IPS-20b (cell line): ENCODE data around the gene FXYD4.
A peak's percentile ranks its signal among the peaks of the same experiment; 100 is the strongest.
"Not testable (repeated sequence)": the region's sequence is repeated elsewhere in the genome, so short reads cannot be mapped to it uniquely, and the experiment has no call there.

ENCODE experiments used
- H3K27ac ChIP-seq: one replicate; pipeline ENCODE4 v1.5.1; 2013; ENCODE audit warnings: low read length
- H3K27me3 ChIP-seq: 2 replicates; pipeline ENCODE4 v1.6.1; 2013; ENCODE audit warnings: mild to moderate bottlenecking, low read length, inconsistent platforms; ENCODE audit not compliant: insufficient read depth
- H3K36me3 ChIP-seq: 2 replicates; pipeline ENCODE4 v1.6.1; 2013; ENCODE audit warnings: low read depth, mild to moderate bottlenecking, inconsistent platforms, low read length, moderate library complexity; ENCODE audit not compliant: insufficient read depth
- H3K4me1 ChIP-seq: 2 replicates; pipeline ENCODE4 v1.6.1; 2013; ENCODE audit warnings: mild to moderate bottlenecking, control low read depth, inconsistent platforms, low read length, moderate library complexity; ENCODE audit not compliant: insufficient read depth
- H3K4me3 ChIP-seq: 2 replicates; pipeline ENCODE4 v1.5.1; 2013; ENCODE audit warnings: mild to moderate bottlenecking, low read length, inconsistent platforms
- H3K9ac ChIP-seq: 2 replicates; pipeline ENCODE4 v1.6.1; 2013; ENCODE audit warnings: low read depth, mild to moderate bottlenecking, inconsistent platforms, low read length, moderate library complexity
- H3K9me3 ChIP-seq: 2 replicates; pipeline ENCODE4 v1.6.1; 2013; ENCODE audit warnings: mild to moderate bottlenecking, low read depth, low read length, inconsistent platforms; ENCODE audit not compliant: insufficient read depth

Gene FXYD4

GRCh38 chr10:43411536-43411935 lies 40.1 kb downstream of the FXYD4 start:
- H3K36me3 ChIP-seq = no peaks in the 10 kb centered on the region
- no peak overlapping the region for H3K4me3 ChIP-seq
- H3K9me3 ChIP-seq = no peaks in the 10 kb centered on the region
- no peak overlapping the region for H3K27ac ChIP-seq
- H3K4me1 ChIP-seq = no peaks in the 10 kb centered on the region
- H3K9ac ChIP-seq = no peak overlapping the region
- H3K27me3 ChIP-seq = no peaks in the 10 kb centered on the region

- Histone ChIP-seq H3K4me3 (no peak overlapping the region), H3K27ac (no peak overlapping the region), H3K36me3 (no peaks in the 10 kb centered on the region), H3K27me3 (no peaks in the 10 kb centered on the region), H3K9ac (no peak overlapping the region), H3K4me1 (no peaks in the 10 kb centered on the region), H3K9me3 (no peaks in the 10 kb centered on the region)
Measured at GRCh38 chr10:43415544-43415943, 44.1 kb downstream of the FXYD4 start.

GRCh38 chr10:43417950-43418768 lies 46.7 kb downstream of the FXYD4 start:
- Histone ChIP-seq H3K27ac (no peak overlapping the region), H3K4me3 (no peak overlapping the region), H3K9ac (no peak overlapping the region), H3K9me3 (no peaks in the 10 kb centered on the region), H3K4me1 (0 out of 2 replicates have a peak, but pooled peaks cover 3% of the 10 kb centered on the region), H3K36me3 (no peaks in the 10 kb centered on the region), H3K27me3 (peaks cover 10% of the 10 kb centered on the region)

- Histone ChIP-seq H3K9ac (peak overlapping the region; percentile 78; the same call in 1 of the 2 replicates), H3K36me3 (no peaks in the 10 kb centered on the region), H3K27ac (no peak overlapping the region), H3K4me3 (peak overlapping the region; percentile 79; the same call in 1 of the 2 replicates), H3K27me3 (peaks cover 10% of the 10 kb centered on the region), H3K9me3 (no peaks in the 10 kb centered on the region), H3K4me1 (0 out of 2 replicates have a peak, but pooled peaks cover 3% of the 10 kb centered on the region)
Measured at GRCh38 chr10:43419997-43420368, 48.5 kb downstream of the FXYD4 start.

GRCh38 chr10:43420369-43421200 lies 49.1 kb downstream of the FXYD4 start:
- peaks cover 10% of the 10 kb centered on the region for H3K27me3 ChIP-seq
- H3K4me3 ChIP-seq = peak overlapping the region; percentile 79
- peak overlapping the region; percentile 78 for H3K9ac ChIP-seq
- no peaks in the 10 kb centered on the region for H3K9me3 ChIP-seq
- H3K27ac ChIP-seq = no peak overlapping the region
- H3K4me1 ChIP-seq = 0 out of 2 replicates have a peak, but pooled peaks cover 3% of the 10 kb centered on the region
- no peaks in the 10 kb centered on the region for H3K36me3 ChIP-seq

- H3K27me3 ChIP-seq = peaks cover 10% of the 10 kb centered on the region
- peak overlapping the region; percentile 78; the same call in 1 of the 2 replicates for H3K9ac ChIP-seq
- H3K4me3 ChIP-seq = peak overlapping the region; percentile 79
- H3K27ac ChIP-seq = no peak overlapping the region
- no peaks in the 10 kb centered on the region for H3K9me3 ChIP-seq
- no peaks in the 10 kb centered on the region for H3K36me3 ChIP-seq
- 0 out of 2 replicates have a peak, but pooled peaks cover 3% of the 10 kb centered on the region for H3K4me1 ChIP-seq
Measured at GRCh38 chr10:43421201-43421507, 49.7 kb downstream of the FXYD4 start.

GRCh38 chr10:43421519-43421918 lies 50.1 kb downstream of the FXYD4 start:
- no peak overlapping the region for H3K27ac ChIP-seq
- peaks cover 10% of the 10 kb centered on the region for H3K27me3 ChIP-seq
- H3K4me1 ChIP-seq = 0 out of 2 replicates have a peak, but pooled peaks cover 3% of the 10 kb centered on the region
- no peaks in the 10 kb centered on the region for H3K9me3 ChIP-seq
- H3K9ac ChIP-seq = no peak overlapping the region
- H3K36me3 ChIP-seq = no peaks in the 10 kb centered on the region
- 0 out of 2 replicates have a peak overlapping the region, but pooled peaks have one; percentile 79 for H3K4me3 ChIP-seq

GRCh38 chr10:43421944-43422343 lies 50.5 kb downstream of the FXYD4 start:
- not testable (repeated sequence) for H3K9me3 ChIP-seq, H3K27ac ChIP-seq, H3K9ac ChIP-seq, H3K4me1 ChIP-seq, H3K4me3 ChIP-seq, H3K36me3 ChIP-seq, H3K27me3 ChIP-seq

- no peak overlapping the region for H3K9ac ChIP-seq
- H3K4me1 ChIP-seq = 0 out of 2 replicates have a peak, but pooled peaks cover 3% of the 10 kb centered on the region
- no peak overlapping the region for H3K27ac ChIP-seq
- peaks cover 10% of the 10 kb centered on the region for H3K27me3 ChIP-seq
- H3K9me3 ChIP-seq = no peaks in the 10 kb centered on the region
- no peaks in the 10 kb centered on the region for H3K36me3 ChIP-seq
- no peak overlapping the region for H3K4me3 ChIP-seq
Measured at GRCh38 chr10:43424416-43424815, 53.0 kb downstream of the FXYD4 start.
